Measurements from ENCODE around the gene DUSP9.
"Not testable (repeated sequence)": the region's sequence is repeated elsewhere in the genome, so short reads cannot be mapped to it uniquely, and the experiment has no call there.

DUSP9 gene

DNA sequence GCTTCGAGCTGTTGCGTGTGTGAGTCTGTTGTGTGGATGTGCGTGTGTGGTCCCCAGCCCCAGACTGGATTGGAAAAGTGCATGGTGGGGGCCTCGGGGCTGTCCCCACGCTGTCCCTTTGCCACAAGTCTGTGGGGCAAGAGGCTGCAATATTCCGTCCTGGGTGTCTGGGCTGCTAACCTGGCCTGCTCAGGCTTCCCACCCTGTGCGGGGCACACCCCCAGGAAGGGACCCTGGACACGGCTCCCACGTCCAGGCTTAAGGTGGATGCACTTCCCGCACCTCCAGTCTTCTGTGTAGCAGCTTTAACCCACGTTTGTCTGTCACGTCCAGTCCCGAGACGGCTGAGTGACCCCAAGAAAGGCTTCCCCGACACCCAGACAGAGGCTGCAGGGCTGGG, 49.1 kb downstream of the DUSP9 start:
- TF ChIP-seq, protein P1, sequence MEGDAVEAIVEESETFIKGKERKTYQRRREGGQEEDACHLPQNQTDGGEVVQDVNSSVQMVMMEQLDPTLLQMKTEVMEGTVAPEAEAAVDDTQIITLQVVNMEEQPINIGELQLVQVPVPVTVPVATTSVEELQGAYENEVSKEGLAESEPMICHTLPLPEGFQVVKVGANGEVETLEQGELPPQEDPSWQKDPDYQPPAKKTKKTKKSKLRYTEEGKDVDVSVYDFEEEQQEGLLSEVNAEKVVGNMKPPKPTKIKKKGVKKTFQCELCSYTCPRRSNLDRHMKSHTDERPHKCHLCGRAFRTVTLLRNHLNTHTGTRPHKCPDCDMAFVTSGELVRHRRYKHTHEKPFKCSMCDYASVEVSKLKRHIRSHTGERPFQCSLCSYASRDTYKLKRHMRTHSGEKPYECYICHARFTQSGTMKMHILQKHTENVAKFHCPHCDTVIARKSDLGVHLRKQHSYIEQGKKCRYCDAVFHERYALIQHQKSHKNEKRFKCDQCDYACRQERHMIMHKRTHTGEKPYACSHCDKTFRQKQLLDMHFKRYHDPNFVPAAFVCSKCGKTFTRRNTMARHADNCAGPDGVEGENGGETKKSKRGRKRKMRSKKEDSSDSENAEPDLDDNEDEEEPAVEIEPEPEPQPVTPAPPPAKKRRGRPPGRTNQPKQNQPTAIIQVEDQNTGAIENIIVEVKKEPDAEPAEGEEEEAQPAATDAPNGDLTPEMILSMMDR (IDR thresholded peaks at IDR 0.05; ENCODE audit: borderline replicate concordance, control extremely low read depth, extremely low read depth, insufficient read depth, missing control alignments), result no peak
- in situ Hi-C loops (cut with MboI; ENCODE audit: low sequenced_read_pairs, unreplicated experiment), result no loop called here
- DNase-seq (ENCODE audit: low spot score), result no peak

DNA sequence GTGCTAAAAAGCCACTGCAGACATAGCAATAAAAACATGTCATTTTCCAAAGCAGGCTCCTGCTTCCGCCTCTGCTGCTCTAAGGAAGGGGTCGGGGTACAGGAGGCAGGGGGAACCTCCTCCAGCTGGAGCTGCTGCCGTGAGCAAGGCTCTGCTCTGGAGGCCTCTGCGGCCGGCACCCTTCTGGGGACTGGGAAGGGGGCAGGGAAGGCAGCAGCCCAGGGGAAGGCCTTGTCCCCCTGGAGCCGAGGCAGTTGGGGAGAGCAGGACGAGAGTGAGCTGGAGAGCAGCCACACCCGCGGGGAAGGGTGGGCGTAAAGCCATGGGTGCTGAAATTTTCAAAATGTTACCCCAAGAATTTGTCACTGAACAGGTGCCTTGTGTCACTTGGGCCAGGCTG, 49.5 kb downstream of the DUSP9 start:
- DNase-seq (ENCODE audit: low spot score), result not testable (repeated sequence)

DNA sequence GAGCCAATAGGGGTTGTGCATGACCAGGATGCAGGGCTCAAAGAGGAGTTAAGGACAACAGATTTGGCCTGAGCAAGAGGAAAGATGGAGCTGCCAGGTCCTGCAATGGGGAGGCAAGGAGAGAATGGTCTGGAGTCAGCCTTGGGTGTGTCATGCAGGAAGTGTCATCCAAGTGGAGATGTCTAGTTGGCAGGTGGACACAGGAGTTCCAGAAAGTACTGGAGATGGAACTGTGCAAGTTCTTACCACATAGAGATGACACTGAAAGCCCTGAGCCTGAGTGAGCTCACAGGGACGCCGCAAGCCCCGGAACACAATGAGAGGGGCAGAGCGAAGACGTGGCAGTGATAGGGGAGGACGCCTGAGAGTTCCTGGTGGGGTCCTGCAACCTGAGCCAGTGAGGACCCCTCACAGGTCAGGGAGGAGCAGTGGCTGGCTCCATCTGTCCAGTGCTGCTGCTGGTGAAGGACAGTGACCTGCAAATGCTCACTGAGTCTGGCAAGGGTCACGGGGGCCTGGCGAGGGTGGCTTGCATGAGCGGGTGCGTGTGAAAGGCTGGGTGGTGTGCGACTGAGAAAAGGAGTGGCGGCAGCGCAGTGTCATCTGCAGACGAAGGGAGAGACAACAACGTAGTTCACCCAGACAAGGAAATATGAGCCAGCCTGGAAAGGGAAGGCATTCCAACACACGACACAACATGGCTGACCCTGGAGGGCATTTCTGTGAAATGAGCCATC, 50.2 kb downstream of the DUSP9 start:
- in situ Hi-C loops (cut with MboI; ENCODE audit: low sequenced_read_pairs, unreplicated experiment), result not testable (repeated sequence)

More for the DNA sequence above, 49.5 kb downstream of the DUSP9 start:
- in situ Hi-C loops (cut with MboI; ENCODE audit: low sequenced_read_pairs, unreplicated experiment), result not testable (repeated sequence)

DNA sequence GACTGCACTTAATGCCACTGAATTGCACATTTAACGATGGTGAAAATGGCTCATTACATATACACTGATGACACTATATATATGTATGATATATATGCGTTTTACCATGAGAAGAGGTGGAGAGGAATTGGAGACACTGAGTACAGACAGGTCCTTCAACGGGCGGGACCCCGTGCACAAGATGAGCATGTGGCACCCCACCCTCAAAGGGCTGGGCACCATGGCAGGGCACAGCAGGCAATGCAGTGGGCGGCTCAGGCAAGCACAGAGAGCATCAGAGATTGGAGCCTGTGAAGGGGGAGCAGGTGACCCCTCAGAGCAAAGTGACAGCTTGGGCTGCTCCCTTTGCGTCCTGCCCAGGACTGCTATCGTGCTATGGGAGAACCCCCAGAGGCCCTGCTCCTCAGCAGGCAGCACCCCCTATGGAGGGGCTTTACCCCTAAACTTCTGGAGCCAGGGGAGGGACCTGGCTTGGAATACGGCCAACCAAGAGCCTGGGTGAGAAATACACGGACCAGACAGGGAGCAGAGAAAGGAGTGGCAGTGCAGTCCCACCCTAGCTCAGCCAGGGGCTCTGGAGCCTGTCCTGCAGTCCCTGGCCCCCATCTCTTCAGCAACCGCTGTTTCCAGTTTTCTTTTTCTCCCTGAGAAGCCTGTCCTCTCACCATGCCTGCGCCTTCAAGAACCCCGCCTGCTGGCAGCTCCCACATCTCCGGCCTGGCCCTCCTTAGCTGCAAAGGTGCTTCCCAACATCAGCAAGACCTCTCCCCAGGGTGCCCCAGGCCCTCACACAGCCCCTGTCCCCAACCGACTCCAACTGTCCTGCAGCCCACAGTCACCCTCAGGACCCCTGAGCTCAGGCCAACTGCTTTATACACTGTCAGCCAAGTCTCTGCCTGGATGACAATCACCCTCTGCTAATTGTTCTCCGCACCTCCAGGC, 51.2 kb downstream of the DUSP9 start:
- TF ChIP-seq, protein P1 (IDR thresholded peaks at IDR 0.05; ENCODE audit: borderline replicate concordance, control extremely low read depth, extremely low read depth, insufficient read depth, missing control alignments), result no peak
- in situ Hi-C loops (cut with MboI; ENCODE audit: low sequenced_read_pairs, unreplicated experiment), result no loop called here
- no peak for DNase-seq (ENCODE audit: low spot score)

More for the DNA sequence above, 50.2 kb downstream of the DUSP9 start:
- not testable (repeated sequence) for DNase-seq (ENCODE audit: low spot score)

DNA sequence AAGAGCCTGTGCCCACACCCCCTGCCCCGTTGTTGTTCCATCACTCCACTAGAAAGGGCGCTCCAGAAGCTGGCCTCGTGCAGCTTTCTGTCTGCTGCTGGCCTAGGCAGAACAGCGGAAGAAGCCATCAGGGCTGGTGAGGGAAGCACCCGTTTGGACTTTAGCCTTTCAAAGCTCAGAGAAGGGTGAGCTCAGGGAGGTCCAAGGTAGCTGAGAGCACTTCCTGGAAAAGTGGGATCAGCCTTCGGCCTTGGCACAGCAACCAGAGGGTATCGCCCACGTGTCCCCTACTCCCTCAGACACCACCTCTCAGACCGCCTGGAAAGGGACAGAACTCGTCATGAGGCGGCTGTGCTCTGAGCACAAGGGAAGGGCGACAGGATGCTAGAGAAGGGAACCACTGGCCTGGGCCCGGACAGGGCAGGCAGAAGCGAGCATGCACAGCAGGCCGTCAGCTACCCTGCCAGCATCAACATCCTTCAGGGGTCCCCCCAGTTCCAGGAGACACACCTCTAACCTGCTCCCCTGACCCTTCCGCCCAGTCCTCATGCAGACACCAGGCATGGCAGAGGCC, 52.3 kb downstream of the DUSP9 start:
- in situ Hi-C loops (cut with MboI; ENCODE audit: low sequenced_read_pairs, unreplicated experiment); DNase-seq (ENCODE audit: low spot score): not testable (repeated sequence)

DNA sequence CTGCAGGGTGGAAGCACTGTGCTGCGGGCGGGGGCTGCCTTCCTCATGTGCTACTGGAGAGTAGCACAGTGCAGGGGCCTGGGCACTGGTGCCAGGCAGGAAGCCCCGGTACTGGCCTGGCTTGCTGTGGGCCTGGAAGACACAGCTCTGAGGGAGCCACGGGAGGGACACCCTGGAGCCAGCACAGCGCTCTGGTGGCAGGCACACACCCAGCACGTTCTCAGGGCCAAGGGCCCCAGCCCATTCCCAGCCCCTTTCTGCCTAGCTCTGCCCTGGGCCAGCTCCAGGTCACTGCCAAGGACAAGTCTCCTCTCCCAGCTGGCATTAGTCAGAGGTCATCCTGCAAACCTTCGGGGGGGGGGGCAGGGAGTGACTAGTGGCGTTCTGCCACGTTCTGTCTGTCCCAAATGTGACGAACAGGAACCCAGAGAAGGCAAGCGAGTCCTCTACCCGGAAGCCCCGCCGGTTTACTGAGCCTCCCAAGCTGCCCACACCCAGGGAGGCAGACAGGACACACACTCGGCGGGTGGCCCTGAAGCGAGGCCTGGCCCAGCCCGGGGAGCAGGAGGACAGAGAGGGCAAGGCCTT, 52.9 kb downstream of the DUSP9 start:
- DNase-seq (ENCODE audit: low spot score); in situ Hi-C loops (cut with MboI; ENCODE audit: low sequenced_read_pairs, unreplicated experiment): not testable (repeated sequence)

DNA sequence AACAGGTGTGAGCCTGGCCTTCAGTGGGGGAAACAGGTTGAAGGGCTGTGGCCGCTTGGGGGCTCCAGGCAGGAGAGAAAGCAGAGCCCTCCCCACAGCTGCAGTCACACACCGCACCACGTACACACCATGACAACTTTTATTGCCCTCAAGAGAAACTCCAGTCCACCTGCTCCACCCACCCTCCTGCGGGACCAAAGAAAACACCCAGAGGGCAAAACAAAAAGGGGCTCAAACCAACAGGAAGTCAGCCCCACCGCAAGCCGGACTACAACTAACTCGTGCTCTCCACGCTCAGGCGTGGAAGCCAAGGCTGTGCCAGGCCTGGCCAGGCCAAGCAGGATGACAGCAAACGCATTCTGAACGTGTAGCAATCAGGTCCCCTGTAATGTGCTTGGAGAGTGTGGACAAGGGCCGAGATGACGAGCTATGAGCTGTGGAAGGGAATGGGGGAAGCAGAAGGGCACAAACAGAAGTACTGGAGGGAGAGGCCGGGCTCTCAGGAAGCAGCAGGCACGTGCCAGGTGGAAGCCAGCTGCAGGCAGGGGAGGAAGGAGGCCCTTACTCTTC, 53.5 kb downstream of the DUSP9 start:
- TF ChIP-seq, protein P1 (IDR thresholded peaks at IDR 0.05; ENCODE audit: borderline replicate concordance, control extremely low read depth, extremely low read depth, insufficient read depth, missing control alignments), result no peak
- no peak for DNase-seq (ENCODE audit: low spot score)
- in situ Hi-C loops (cut with MboI; ENCODE audit: low sequenced_read_pairs, unreplicated experiment), result no loop called here

All from GM13976 (cell line).